ENCODE results near the gene MSH5. TPM values are rescaled to one million over a fixed set of nuclear protein-coding genes. Genes with fewer than 3 reads are reported as not detected.

MSH5 gene
- total RNA-seq, 1 experiment from 2014 or later: 22.7 TPM

DNA sequence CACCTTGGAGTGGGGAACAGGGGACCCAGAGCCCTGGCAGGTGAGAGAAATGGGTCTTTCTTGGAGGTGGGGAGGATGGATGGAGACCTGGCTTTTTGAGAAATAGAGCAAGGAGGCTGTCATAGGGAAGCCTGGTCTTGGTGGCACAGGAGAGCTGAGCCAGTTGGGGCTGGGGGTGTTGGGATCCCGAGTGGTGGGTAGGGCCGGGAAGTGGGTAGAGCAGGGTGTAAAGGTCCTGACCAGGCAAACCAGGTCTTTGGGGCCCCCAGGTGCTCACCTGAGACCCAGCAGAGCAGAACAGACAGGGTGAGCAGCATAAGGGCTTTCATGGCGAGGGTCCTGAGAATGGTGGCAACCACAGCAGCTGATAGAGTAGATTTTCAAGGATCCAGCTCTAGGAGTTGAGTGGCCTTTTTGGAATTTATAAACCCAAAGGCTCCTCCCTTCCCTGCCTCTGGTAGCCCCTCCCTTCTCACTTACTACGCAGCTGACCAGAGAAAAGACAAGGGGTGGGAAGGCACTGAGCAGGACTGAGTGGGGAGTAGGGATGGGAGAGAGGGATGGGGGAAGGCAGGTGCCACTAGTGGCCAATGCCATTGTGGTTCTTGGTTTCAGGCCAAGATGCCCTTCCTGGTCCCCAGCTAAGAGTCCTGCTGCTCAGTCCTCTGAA lies 18.3 kb upstream of the MSH5 start, which contains the start of gene LY6G6C:
Gene LY6G6C, minus strand, starts transcription at position 396 of the 670 bp plus-strand sequence. Its CDS starts 67 bp downstream, at position 329.
- Histone ChIP-seq H3K79me2 (ENCODE audit: low read length) (no peaks in the 10 kb centered on the region), H3K4me2 (ENCODE audit: low read length) (no peak within 1 kb of the TSS), H3K9me2 (replicated peaks; ENCODE audit: low read length) (no peaks in the 10 kb centered on the region), H3K9me3 (ENCODE audit: low read length) (no peaks in the 10 kb centered on the region), H3K27ac (ENCODE audit: low read length) (no peak within 1 kb of the TSS), H3K36me3 (ENCODE audit: low read depth, low read length) (no peaks in the 10 kb centered on the region), H3K4me3 (ENCODE audit: low read length) (no peak within 1 kb of the TSS), H3F3A (ENCODE audit: low read length, unreplicated experiment) (no peaks in the 10 kb centered on the region), H3K9ac (ENCODE audit: low read length) (no peak within 1 kb of the TSS), H4K20me1 (ENCODE audit: low read length) (no peaks in the 10 kb centered on the region), H2AFZ (ENCODE audit: low read length) (no peak within 1 kb of the TSS), H3K27me3 (ENCODE audit: low read length) (no peaks in the 10 kb centered on the region), H3K4me1 (ENCODE audit: insufficient read depth, low read length) (peaks cover 29% of the 10 kb centered on the region)
- no TSS peak for BruUV-seq (replicated peaks)
- TF ChIP-seq, protein P1, sequence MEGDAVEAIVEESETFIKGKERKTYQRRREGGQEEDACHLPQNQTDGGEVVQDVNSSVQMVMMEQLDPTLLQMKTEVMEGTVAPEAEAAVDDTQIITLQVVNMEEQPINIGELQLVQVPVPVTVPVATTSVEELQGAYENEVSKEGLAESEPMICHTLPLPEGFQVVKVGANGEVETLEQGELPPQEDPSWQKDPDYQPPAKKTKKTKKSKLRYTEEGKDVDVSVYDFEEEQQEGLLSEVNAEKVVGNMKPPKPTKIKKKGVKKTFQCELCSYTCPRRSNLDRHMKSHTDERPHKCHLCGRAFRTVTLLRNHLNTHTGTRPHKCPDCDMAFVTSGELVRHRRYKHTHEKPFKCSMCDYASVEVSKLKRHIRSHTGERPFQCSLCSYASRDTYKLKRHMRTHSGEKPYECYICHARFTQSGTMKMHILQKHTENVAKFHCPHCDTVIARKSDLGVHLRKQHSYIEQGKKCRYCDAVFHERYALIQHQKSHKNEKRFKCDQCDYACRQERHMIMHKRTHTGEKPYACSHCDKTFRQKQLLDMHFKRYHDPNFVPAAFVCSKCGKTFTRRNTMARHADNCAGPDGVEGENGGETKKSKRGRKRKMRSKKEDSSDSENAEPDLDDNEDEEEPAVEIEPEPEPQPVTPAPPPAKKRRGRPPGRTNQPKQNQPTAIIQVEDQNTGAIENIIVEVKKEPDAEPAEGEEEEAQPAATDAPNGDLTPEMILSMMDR (conservative IDR thresholded peaks at IDR 0.05; ENCODE audit: low read depth, low read length): no peak
- TF ChIP-seq EZH2phosphoT487 (IDR thresholded peaks at IDR 0.05; ENCODE audit: borderline replicate concordance, low read length) (no peak), EZH2 (IDR thresholded peaks at IDR 0.05; ENCODE audit: low read length, unreplicated experiment) (no peak)
- POLR2A ChIA-PET (ENCODE audit: unreplicated experiment): interaction anchor here (0.6 kb wide), 1 partner anchor 55 kb away, joined by 6 read pairs; no protein-coding TSS in a partner anchor
- no peak for ATAC-seq
- CTCF ChIA-PET: no interaction called here
- no peak for DNase-seq
- intact Hi-C loops (cut with micrococcal nuclease): no loop called here

DNA sequence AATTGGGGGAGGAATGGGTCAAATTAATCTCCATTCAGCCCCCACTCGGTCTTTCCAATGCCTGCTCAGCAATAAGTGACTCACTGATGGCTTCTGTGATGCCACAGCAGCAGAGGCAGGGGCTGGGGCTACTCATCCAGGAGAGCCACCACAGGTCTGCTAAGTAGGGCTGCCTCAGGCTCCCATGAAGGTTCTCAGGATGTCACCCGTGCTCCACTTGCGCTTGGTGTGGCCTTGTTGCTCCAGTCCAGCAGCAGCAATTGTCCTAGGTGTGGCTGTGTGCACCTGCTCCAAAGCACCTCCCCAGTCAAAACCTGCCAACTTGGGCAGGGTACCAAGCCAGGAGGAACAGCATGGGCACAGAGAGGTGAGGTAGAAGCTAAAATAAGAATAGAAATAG lies 17.6 kb upstream of the MSH5 start:
- intact Hi-C loops (cut with micrococcal nuclease): no loop called here
- DNase-seq (no peak), ATAC-seq (no peak)
- no peaks in the 10 kb centered on the region for H3K9me3 ChIP-seq (ENCODE audit: low read length)
- H3K36me3 ChIP-seq (ENCODE audit: low read depth, low read length): no peaks in the 10 kb centered on the region
- H4K20me1 ChIP-seq (ENCODE audit: low read length): no peaks in the 10 kb centered on the region
- H3F3A ChIP-seq (ENCODE audit: low read length, unreplicated experiment): no peaks in the 10 kb centered on the region
- H3K4me3 ChIP-seq (ENCODE audit: low read length): no peak overlapping the region
- H3K4me1 ChIP-seq (ENCODE audit: insufficient read depth, low read length): peaks cover 28% of the 10 kb centered on the region
- no peaks in the 10 kb centered on the region for H3K27me3 ChIP-seq (ENCODE audit: low read length)
- H3K4me2 ChIP-seq (ENCODE audit: low read length): no peak overlapping the region
- no peak overlapping the region for H3K27ac ChIP-seq (ENCODE audit: low read length)
- H2AFZ ChIP-seq (ENCODE audit: low read length): no peak overlapping the region
- ChIA-PET CTCF (no interaction called here), POLR2A (ENCODE audit: unreplicated experiment) (interaction anchor here (0.5 to 0.6 kb wide), 2 partner anchors 19 to 56 kb away, joined by 6 read pairs; partner anchors contain the start of gene ABHD16A)
- no TSS peak for BruUV-seq (replicated peaks)
- TF ChIP-seq EZH2 (IDR thresholded peaks at IDR 0.05; ENCODE audit: low read length, unreplicated experiment) (no peak), EZH2phosphoT487 (IDR thresholded peaks at IDR 0.05; ENCODE audit: borderline replicate concordance, low read length) (no peak)
- no peaks in the 10 kb centered on the region for H3K9me2 ChIP-seq (replicated peaks; ENCODE audit: low read length)
- H3K9ac ChIP-seq (ENCODE audit: low read length): no peak overlapping the region
- H3K79me2 ChIP-seq (ENCODE audit: low read length): no peaks in the 10 kb centered on the region

DNA sequence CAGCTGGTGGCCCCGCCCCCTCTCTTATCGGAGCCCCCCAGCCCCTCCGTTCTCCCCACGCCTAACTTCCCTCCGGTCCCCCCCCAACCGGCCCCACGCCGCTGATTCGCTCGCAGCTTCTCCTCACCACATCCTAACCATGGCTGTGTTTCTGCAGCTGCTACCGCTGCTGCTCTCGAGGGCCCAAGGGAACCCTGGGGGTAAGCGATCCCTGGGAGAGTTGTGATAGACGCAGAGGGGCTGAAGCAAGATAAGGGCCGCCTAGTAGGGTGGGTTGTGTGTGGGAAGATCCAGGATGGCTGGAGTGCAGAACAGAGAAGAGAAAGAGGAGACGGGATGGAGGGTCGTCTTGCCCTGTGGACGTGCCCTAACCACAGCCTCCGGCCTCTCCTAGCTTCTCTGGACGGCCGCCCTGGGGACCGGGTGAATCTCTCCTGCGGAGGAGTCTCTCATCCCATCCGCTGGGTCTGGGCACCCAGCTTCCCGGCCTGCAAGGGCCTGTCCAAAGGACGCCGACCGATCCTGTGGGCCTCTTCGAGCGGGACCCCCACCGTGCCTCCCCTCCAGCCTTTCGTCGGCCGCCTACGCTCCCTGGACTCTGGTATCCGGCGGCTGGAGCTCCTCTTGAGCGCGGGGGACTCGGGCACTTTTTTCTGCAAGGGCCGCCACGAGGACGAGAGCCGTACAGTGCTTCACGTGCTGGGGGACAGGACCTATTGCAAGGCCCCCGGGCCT lies 16.4 kb upstream of the MSH5 start, which contains the start of gene MPIG6B:
Gene MPIG6B, plus strand, starts transcription at position 129 of the 735 bp plus-strand sequence. Its CDS starts 11 bp downstream, at position 140.
- ATAC-seq: no peak
- CTCF ChIA-PET: no interaction called here

More for the DNA sequence above, 16.4 kb upstream of the MSH5 start, which contains the start of gene MPIG6B:
- Histone ChIP-seq H3F3A (ENCODE audit: low read length, unreplicated experiment) (no peaks in the 10 kb centered on the region), H3K4me1 (ENCODE audit: insufficient read depth, low read length) (peaks cover 18% of the 10 kb centered on the region), H3K79me2 (ENCODE audit: low read length) (no peaks in the 10 kb centered on the region), H3K4me3 (ENCODE audit: low read length) (no peak within 1 kb of the TSS), H3K36me3 (ENCODE audit: low read depth, low read length) (no peaks in the 10 kb centered on the region), H3K27me3 (ENCODE audit: low read length) (no peaks in the 10 kb centered on the region), H3K9me2 (replicated peaks; ENCODE audit: low read length) (no peaks in the 10 kb centered on the region), H4K20me1 (ENCODE audit: low read length) (no peaks in the 10 kb centered on the region), H3K27ac (ENCODE audit: low read length) (no peak within 1 kb of the TSS), H3K9ac (ENCODE audit: low read length) (no peak within 1 kb of the TSS), H3K4me2 (ENCODE audit: low read length) (no peak within 1 kb of the TSS), H3K9me3 (ENCODE audit: low read length) (no peaks in the 10 kb centered on the region), H2AFZ (ENCODE audit: low read length) (no peak within 1 kb of the TSS)
- no TSS peak for BruUV-seq (replicated peaks)
- intact Hi-C loops (cut with micrococcal nuclease): no loop called here
- DNase-seq: no peak
- TF ChIP-seq EZH2 (IDR thresholded peaks at IDR 0.05; ENCODE audit: low read length, unreplicated experiment): no peak
- POLR2A ChIA-PET (ENCODE audit: unreplicated experiment): interaction anchor here (0.6 kb wide), 1 partner anchor 104 kb away, joined by 5 read pairs; the partner anchor contains the start of gene HSPA1B
